OCI-LY7 (cell line): ENCODE data around the gene PFKFB3.
"Not testable (repeated sequence)": the region's sequence is repeated elsewhere in the genome, so short reads cannot be mapped to it uniquely, and the experiment has no call there.

Experiments used
- CTCF ChIP-seq: fragments of 200-600 bp; sonication (generic); conservative IDR thresholded peaks from 2 replicates; pipeline ENCODE4 v1.5.1; 2014; ENCODE audit warnings: mild to moderate bottlenecking, antibody characterized with exemption, low read length, moderate library complexity, mixed read lengths
- EZH2phosphoT487 ChIP-seq: fragments of 200-600 bp; sonication (generic); IDR thresholded peaks from 2 replicates; pipeline ENCODE4 v1.6.1; 2018; ENCODE audit warnings: low read depth, borderline replicate concordance, mild to moderate bottlenecking, mixed run types, antibody characterized with exemption, low read length, moderate library complexity, mixed read lengths

GRCh38 chr10:6290621-6291020 lies 87.9 kb downstream of the PFKFB3 start:
- TF ChIP-seq CTCF, EZH2phosphoT487: not testable (repeated sequence)
